GM18951 (cell line): ENCODE results near the gene LRRC3.
"Not testable (repeated sequence)": the region's sequence is repeated elsewhere in the genome, so short reads cannot be mapped to it uniquely, and the experiment has no call there.

Experiments used
- POLR2A ChIP-seq: IDR thresholded peaks from 4 replicates; pipeline ENCODE4 v1.6.1; 2011; ENCODE audit warnings: mild to moderate bottlenecking; ENCODE audit not compliant: insufficient read length, insufficient read depth; ENCODE audit errors: extremely low read depth
- in situ Hi-C: fragments of 300-500 bp; cut with MboI; formaldehyde crosslinking; loops from one replicate; pipeline ENCODE4 v1.12.0; 2022; ENCODE audit warnings: low sequenced_read_pairs, mixed read lengths, inconsistent platforms; ENCODE audit not compliant: unreplicated experiment

Gene LRRC3

GRCh38 chr21:44477131-44477530 is 21.8 kb downstream of the LRRC3 start:
- no peak for TF ChIP-seq POLR2A
- in situ Hi-C loops = no loop called here

GRCh38 chr21:44477712-44478111 is 22.4 kb downstream of the LRRC3 start:
- TF ChIP-seq POLR2A = no peak
- in situ Hi-C loops = no loop called here

- no peak for TF ChIP-seq POLR2A
- in situ Hi-C loops = no loop called here
Observed at GRCh38 chr21:44478124-44478800, 23.0 kb downstream of the LRRC3 start.

- no peak for TF ChIP-seq POLR2A
- in situ Hi-C loops = no loop called here
Observed at GRCh38 chr21:44478801-44479167, 23.5 kb downstream of the LRRC3 start.

- in situ Hi-C loops = not testable (repeated sequence)
Observed at GRCh38 chr21:44479556-44480199, 24.4 kb downstream of the LRRC3 start.

- no peak for TF ChIP-seq POLR2A
- in situ Hi-C loops = no loop called here
Observed at GRCh38 chr21:44480200-44481053, 25.1 kb downstream of the LRRC3 start.

GRCh38 chr21:44482581-44483287 is 27.4 kb downstream of the LRRC3 start:
- in situ Hi-C loops = no loop called here
- no peak for TF ChIP-seq POLR2A

- in situ Hi-C loops = no loop called here
- TF ChIP-seq POLR2A = no peak
Observed at GRCh38 chr21:44483288-44484237, 28.3 kb downstream of the LRRC3 start.

GRCh38 chr21:44484498-44485253 is 29.4 kb downstream of the LRRC3 start:
- in situ Hi-C loops = no loop called here
- no peak for TF ChIP-seq POLR2A

GRCh38 chr21:44485254-44485793 is 30.0 kb downstream of the LRRC3 start:
- TF ChIP-seq POLR2A = no peak
- in situ Hi-C loops = no loop called here

- in situ Hi-C loops = no loop called here
- no peak for TF ChIP-seq POLR2A
Observed at GRCh38 chr21:44485796-44486195, 30.5 kb downstream of the LRRC3 start.
